Panc1 (cell line): Measurements from ENCODE around the gene SRC.

Experiments used
- POLR2AphosphoS5 ChIP-seq: IDR thresholded peaks from 2 replicates; pipeline ENCODE4 v1.6.1; 2012; ENCODE audit warnings: mild to moderate bottlenecking, low read depth, low read length, moderate library complexity
- TF ChIP-seq, protein P1 (sequence below): fragments of 450-650 bp; IDR thresholded peaks from 2 replicates; pipeline ENCODE4 v1.5.1; 2017; ENCODE audit warnings: mild to moderate bottlenecking

DNA sequence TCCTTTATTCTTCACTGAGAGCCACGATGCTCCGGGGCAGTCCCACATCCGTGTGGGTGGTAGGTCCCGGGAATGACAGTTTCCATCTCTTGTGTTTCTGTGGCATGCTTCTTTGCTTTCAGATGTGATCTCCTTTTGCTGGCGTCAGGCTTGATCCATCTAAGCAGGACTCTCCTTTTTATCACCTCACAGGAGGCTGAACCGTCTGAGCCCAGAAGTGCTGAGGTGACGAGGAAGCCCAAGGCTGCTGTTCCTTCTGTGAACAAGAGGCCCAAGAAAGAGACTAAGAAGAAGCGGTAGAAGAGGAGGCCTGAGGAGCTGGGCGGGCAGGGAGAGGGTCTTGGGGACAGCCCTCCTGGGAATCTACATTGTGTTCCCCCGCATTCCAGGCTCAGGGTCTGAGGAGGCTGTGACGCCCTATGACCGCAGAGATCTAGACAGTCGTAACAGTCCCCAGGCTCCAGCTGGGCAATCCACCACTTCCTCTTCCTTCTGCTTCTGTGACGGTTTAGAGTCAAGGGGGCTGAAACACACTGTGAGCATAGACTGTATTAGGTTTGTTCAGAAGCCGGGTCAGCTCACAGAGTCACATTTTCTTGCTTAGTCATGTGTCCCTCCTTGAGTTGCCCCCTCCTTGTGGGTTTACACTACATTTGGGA is 29.7 kb upstream of the SRC start:
- TF ChIP-seq, protein P1, sequence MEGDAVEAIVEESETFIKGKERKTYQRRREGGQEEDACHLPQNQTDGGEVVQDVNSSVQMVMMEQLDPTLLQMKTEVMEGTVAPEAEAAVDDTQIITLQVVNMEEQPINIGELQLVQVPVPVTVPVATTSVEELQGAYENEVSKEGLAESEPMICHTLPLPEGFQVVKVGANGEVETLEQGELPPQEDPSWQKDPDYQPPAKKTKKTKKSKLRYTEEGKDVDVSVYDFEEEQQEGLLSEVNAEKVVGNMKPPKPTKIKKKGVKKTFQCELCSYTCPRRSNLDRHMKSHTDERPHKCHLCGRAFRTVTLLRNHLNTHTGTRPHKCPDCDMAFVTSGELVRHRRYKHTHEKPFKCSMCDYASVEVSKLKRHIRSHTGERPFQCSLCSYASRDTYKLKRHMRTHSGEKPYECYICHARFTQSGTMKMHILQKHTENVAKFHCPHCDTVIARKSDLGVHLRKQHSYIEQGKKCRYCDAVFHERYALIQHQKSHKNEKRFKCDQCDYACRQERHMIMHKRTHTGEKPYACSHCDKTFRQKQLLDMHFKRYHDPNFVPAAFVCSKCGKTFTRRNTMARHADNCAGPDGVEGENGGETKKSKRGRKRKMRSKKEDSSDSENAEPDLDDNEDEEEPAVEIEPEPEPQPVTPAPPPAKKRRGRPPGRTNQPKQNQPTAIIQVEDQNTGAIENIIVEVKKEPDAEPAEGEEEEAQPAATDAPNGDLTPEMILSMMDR: no peak
- no peak for TF ChIP-seq POLR2AphosphoS5
